ENCODE measurements around the gene IP6K2. TPM values are rescaled to one million over a fixed set of nuclear protein-coding genes. Genes with fewer than 3 reads are reported as not detected.
"Not testable (repeated sequence)": the region's sequence is repeated elsewhere in the genome, so short reads cannot be mapped to it uniquely, and the experiment has no call there.

Gene IP6K2
- total and polyA plus RNA-seq, 7 donors: 39.0 to 142 (median 77.9) TPM

DNA sequence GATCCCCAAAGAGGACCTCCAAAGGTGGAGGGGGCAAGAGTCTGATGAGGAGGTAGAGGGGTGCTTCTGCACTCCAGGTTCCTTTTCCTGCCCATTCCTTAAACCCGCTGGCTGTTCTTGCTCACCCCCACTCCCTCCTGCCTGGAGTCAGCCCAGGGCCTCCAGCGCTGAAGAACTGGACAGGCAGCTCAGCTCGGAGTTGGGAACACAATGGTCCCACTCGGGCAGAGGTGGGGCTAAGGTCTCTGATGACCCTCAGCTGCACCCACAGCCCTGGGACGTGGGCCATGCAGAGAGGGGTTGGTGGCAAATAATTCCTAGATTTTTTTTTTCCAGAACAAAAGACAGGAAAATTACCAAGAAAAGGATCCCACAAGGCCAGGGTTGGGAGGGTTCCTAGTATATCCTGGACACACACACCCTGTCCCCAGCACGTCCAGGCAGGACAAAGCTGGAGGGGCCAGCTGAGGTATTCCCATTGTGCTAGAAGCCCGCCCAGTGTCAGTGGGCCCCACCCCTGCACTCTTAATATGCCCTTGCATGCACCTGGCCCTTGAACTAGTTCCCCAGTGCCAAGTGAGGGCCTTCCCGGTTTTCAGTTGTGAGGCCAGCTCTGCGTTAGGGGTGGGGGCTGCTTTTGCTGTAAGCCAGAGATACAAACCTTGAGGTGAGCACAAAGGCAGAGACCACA lies 22.1 kb upstream of the IP6K2 start:
- Histone ChIP-seq H3K27ac (peak overlapping the region; percentile 58 to 70 (median 68)), H3K9me3 (no peaks in the 10 kb centered on the region), H3K4me1 (peaks cover 0 to 43% (median 30%) of the 10 kb centered on the region in 4 donors), H3K27me3 (no peaks in the 10 kb centered on the region), H3K36me3 (no peaks in the 10 kb centered on the region), H3K4me3 (no peak overlapping the region)
- WGBS, 2 donors: 37 to 69% methylated on average over 9 of the region's 9 CpGs
- peak; percentile 66 for DNase-seq
- TF ChIP-seq POLR2AphosphoS5 (IDR thresholded peaks at IDR 0.05): no peak
- no peak for TF ChIP-seq EP300 (IDR thresholded peaks at IDR 0.05)
- no peak for TF ChIP-seq POLR2A (IDR thresholded peaks at IDR 0.05)
- TF ChIP-seq, protein P1, sequence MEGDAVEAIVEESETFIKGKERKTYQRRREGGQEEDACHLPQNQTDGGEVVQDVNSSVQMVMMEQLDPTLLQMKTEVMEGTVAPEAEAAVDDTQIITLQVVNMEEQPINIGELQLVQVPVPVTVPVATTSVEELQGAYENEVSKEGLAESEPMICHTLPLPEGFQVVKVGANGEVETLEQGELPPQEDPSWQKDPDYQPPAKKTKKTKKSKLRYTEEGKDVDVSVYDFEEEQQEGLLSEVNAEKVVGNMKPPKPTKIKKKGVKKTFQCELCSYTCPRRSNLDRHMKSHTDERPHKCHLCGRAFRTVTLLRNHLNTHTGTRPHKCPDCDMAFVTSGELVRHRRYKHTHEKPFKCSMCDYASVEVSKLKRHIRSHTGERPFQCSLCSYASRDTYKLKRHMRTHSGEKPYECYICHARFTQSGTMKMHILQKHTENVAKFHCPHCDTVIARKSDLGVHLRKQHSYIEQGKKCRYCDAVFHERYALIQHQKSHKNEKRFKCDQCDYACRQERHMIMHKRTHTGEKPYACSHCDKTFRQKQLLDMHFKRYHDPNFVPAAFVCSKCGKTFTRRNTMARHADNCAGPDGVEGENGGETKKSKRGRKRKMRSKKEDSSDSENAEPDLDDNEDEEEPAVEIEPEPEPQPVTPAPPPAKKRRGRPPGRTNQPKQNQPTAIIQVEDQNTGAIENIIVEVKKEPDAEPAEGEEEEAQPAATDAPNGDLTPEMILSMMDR (IDR thresholded peaks at IDR 0.05): no peak
- intact Hi-C loops (cut with DNase I): no loop called here

DNA sequence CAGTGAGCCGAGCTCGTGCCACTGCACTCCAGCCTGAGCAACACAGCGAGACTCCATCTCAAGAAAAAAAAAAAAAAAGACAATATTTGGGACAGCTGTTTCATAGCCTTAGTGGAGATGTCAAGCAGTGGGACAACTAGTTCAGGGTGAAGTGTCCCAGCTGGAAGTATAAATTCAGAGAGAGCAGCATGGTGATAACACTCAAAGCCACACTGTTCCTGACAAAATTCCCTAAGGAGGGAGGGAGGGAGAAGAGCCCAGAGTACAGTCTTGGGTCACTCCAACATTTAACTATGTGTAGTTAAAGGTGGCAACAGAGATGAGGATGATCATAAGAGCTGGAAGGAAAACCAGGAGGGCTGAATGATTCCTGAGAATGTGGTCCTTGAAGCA lies 21.1 kb upstream of the IP6K2 start:
- no peaks in the 10 kb centered on the region for H3K9me3 ChIP-seq
- no peaks in the 10 kb centered on the region for H3K27me3 ChIP-seq
- peak overlapping the region; percentile 47 to 66 (median 57) for H3K27ac ChIP-seq
- H3K4me1 ChIP-seq: peaks cover 0 to 43% (median 30%) of the 10 kb centered on the region in 4 donors
- intact Hi-C loops (cut with DNase I): no loop called here
- 88 to 90% methylated on average over 3 of the region's 3 CpGs for whole genome bisulfite sequencing, 2 donors
- no peaks in the 10 kb centered on the region for H3K36me3 ChIP-seq
- TF ChIP-seq EP300 (IDR thresholded peaks at IDR 0.05) (peak in 1 of 4 donors; percentile 14), POLR2A (IDR thresholded peaks at IDR 0.05) (no peak), POLR2AphosphoS5 (IDR thresholded peaks at IDR 0.05) (peak; percentile 64 to 93 (median 86))
- TF ChIP-seq, protein P1 (IDR thresholded peaks at IDR 0.05): no peak
- H3K4me3 ChIP-seq: no peak overlapping the region
- DNase-seq: no peak

DNA sequence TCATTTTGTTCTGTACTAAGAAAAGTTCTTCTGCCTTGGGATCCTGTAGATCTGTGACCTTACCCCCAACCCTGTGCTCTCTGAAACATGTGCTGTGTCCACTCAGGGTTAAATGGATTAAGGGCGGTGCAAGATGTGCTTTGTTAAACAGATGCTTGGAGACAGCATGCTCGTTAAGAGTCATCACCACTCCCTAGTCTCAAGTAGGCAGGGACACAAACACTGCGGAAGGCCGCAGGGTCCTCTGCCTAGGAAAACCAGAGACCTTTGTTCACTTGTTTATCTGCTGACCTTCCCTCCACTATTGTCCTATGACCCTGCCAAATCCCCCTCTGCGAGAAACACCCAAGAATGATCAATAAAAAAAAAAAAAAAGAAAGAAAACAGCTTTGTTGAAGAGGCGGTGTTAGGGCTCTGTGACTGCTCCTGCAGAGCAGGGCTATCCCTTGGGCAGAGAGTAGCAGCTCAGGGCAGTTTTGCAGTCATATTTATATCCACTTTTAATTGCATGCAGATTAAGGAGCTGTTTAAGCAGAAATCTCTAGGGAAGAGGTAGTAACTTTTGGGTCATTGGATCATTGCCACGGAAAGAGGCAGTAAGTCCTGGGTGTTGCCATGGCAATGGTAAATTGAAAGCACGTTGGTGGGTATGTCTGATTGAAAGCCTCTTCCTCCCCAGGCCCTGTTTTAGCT lies 18.2 kb upstream of the IP6K2 start:
- H3K4me3 ChIP-seq; DNase-seq; H3K36me3 ChIP-seq; H3K27ac ChIP-seq; H3K27me3 ChIP-seq; intact Hi-C loops (cut with DNase I); H3K9me3 ChIP-seq: not testable (repeated sequence)
- WGBS, 2 donors: 13 to 43% methylated on average over 8 of the region's 8 CpGs
- H3K4me1 ChIP-seq: peaks cover 0 to 32% (median 21%) of the 10 kb centered on the region in 4 donors

DNA sequence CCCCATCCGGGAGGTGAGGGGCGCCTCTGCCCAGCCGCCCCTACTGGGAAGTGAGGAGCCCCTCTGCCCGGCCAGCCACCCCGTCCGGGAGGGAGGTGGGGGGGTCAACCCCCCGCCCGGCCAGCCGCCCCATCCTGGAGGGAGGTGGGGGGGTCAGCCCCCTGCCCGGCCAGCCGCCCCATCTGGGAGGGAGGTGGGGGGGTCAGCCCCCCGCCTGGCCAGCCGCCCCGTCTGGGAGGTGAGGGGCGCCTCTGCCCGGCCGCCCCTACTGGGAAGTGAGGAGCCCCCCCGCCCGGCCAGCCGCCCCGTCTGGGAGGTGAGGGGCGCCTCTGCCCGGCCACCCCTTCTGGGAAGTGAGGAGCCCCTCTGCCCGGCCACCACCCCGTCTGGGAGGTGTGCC lies 17.5 kb upstream of the IP6K2 start:
- intact Hi-C loops (cut with DNase I); H3K4me3 ChIP-seq; H3K27ac ChIP-seq; H3K9me3 ChIP-seq; DNase-seq; H3K27me3 ChIP-seq; H3K36me3 ChIP-seq: not testable (repeated sequence)
- H3K4me1 ChIP-seq: peaks cover 0 to 25% (median 14%) of the 10 kb centered on the region in 4 donors
- 90 to 91% methylated on average over 20 to 21 of the region's 25 CpGs for WGBS, 2 donors

DNA sequence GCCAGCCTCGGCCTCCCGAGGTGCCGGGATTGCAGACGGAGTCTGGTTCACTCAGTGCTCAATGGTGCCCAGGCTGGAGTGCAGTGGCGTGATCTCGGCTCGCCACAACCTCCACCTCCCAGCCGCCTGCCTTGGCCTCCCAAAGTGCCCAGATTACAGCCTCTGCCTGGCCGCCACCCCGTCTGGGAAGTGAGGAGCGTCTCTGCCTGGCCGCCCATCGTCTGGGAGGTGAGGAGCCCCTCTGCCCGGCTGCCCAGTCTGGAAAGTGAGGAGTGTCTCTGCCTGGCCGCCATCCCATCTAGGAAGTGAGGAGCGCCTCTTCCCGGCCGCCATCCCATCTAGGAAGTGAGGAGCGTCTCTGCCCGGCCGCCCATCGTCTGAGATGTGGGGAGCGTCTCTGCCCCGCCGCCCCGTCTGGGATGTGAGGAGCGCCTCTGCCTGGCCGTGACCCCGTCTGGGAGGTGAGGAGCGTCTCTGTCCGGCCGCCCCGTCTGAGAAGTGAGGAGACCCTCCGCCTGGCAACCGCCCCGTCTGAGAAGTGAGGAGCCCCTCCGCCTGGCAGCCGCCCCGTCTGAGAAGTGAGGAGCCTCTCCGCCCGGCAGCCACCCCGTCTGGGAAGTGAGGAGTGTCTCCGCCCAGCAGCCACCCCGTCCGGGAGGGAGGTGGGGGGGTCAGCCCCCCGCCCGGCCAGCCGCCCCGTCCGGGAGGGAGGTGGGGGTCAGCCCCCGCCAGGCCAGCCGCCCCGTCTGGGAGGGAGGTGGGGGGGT lies 16.9 kb upstream of the IP6K2 start:
- H3K27me3 ChIP-seq: not testable (repeated sequence)

DNA sequence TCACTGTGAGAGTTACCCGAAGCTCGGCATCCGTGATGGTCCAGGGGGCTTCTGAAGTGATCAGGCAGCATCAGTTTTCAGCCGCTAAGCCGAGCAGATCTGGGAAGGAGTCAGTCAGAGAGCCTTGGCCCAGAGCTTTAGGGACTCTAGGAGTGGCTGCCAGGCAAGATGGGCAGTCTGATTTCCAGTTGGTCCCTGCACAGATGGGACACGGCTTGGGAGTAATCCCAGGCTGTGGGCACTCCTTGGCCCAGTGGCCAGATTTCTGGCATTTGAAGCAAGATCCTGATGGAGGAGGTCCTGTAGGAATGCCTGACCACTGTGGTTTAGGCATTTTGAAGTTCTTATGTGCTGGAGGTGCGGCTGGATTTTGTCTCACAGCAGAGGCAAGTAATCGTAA lies 10.5 kb upstream of the IP6K2 start:
- H3K4me3 ChIP-seq: no peak overlapping the region
- H3K27me3 ChIP-seq: no peaks in the 10 kb centered on the region
- WGBS, 2 donors: 88 to 94% methylated on average over 8 of the region's 8 CpGs
- no peak overlapping the region for H3K27ac ChIP-seq
- no peaks in the 10 kb centered on the region for H3K4me1 ChIP-seq
- no peak for DNase-seq
- intact Hi-C loops (cut with DNase I): no loop called here
- TF ChIP-seq EP300 (IDR thresholded peaks at IDR 0.05): no peak
- no peak for TF ChIP-seq POLR2AphosphoS5 (IDR thresholded peaks at IDR 0.05)
- no peak for TF ChIP-seq POLR2A (IDR thresholded peaks at IDR 0.05)
- TF ChIP-seq, protein P1 (IDR thresholded peaks at IDR 0.05): no peak
- no peaks in the 10 kb centered on the region for H3K36me3 ChIP-seq
- H3K9me3 ChIP-seq: no peaks in the 10 kb centered on the region

More for the DNA sequence above, 16.9 kb upstream of the IP6K2 start:
- H3K36me3 ChIP-seq; H3K9me3 ChIP-seq; H3K4me3 ChIP-seq; DNase-seq; H3K27ac ChIP-seq; intact Hi-C loops (cut with DNase I): not testable (repeated sequence)
- 95 to 96% methylated on average over 50 to 52 of the region's 53 CpGs for WGBS, 2 donors
- peaks cover 0 to 20% (median 9%) of the 10 kb centered on the region in 4 donors for H3K4me1 ChIP-seq

DNA sequence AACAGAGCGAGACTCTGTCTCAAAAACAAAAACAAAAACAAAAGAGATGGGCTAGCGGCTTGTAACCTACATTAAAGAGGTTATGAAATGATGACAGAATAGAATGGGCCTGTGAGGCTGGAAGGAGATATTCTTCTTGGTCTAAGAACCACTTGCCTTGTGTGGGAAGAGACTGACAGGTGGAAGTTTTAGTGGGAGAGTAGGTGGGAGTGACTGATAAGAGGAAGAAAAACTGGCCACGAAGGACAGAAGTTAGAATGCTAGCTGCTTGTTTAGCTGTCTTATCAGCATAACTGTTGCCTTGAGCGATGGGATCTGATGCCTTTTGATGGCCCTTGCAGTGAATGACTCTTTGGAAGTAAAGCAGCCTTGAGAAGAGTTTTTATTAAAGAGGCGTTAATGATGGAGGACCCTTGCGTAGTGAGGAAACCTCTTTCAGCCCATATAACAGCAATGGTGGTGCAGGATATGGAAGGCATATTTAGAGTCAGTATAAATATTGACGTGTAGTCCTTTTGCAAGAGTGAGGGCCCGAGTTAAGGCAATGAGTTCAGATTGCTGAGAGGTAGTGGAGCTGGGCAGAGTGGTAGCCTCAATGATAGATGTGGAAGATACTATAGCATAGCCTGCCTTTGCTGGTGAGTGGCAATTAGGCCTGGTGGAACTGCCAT lies 8.3 kb upstream of the IP6K2 start:
- intact Hi-C loops (cut with DNase I); H3K27ac ChIP-seq; H3K9me3 ChIP-seq; DNase-seq; H3K27me3 ChIP-seq; H3K36me3 ChIP-seq; H3K4me1 ChIP-seq; H3K4me3 ChIP-seq: not testable (repeated sequence)
- 93 to 94% methylated on average over 8 of the region's 8 CpGs for WGBS, 2 donors

Measured in sigmoid colon (tissue), 7 donors.